NCI-H1105 (cell line): Measurements from ENCODE around the gene TMEM167B.
"Not testable (repeated sequence)": the region's sequence is repeated elsewhere in the genome, so short reads cannot be mapped to it uniquely, and the experiment has no call there.

Source experiments
- DNase-seq: peaks from one replicate; lab custom pipeline; 2025; lab: John Stamatoyannopoulos, UW

TMEM167B gene

GRCh38 chr1:109090196-109091077 lies at the start of gene TMEM167B:
TMEM167B (plus strand) TSS chr1:109090764; CDS start chr1:109090873, 109 bp downstream.
- DNase-seq = peak; percentile 90

GRCh38 chr1:109040989-109041620 lies 49.5 kb upstream of the TMEM167B start:
- DNase-seq = peak; percentile 59

GRCh38 chr1:109041621-109042468 lies 48.7 kb upstream of the TMEM167B start, which contains the start of gene WDR47:
WDR47 (minus strand) TSS chr1:109042102; CDS start chr1:109023512, 18,590 bp downstream.
- DNase-seq = peak; percentile 97

GRCh38 chr1:109045595-109045994 lies 45.0 kb upstream of the TMEM167B start:
- no peak for DNase-seq

- DNase-seq = no peak
These were observed 43.9 kb upstream of the TMEM167B start for GRCh38 chr1:109046671-109047070.

GRCh38 chr1:109047339-109047738 lies 43.2 kb upstream of the TMEM167B start:
- no peak for DNase-seq

- no peak for DNase-seq
These were observed 42.2 kb upstream of the TMEM167B start for GRCh38 chr1:109048335-109048734.

GRCh38 chr1:109050228-109050995 lies 40.2 kb upstream of the TMEM167B start:
- no peak for DNase-seq

- not testable (repeated sequence) for DNase-seq
These were observed 38.4 kb upstream of the TMEM167B start for GRCh38 chr1:109052145-109052544.

- DNase-seq = no peak
These were observed 34.5 kb upstream of the TMEM167B start for GRCh38 chr1:109056064-109056463.

GRCh38 chr1:109059026-109059425 lies 31.5 kb upstream of the TMEM167B start:
- no peak for DNase-seq

- no peak for DNase-seq
These were observed 29.9 kb upstream of the TMEM167B start for GRCh38 chr1:109060707-109061106.

- DNase-seq = no peak
These were observed 29.4 kb upstream of the TMEM167B start for GRCh38 chr1:109061183-109061582.

- DNase-seq = no peak
These were observed 25.4 kb upstream of the TMEM167B start for GRCh38 chr1:109065137-109065536.

- DNase-seq = no peak
These were observed 22.7 kb upstream of the TMEM167B start for GRCh38 chr1:109067883-109068282.

GRCh38 chr1:109069294-109069693 lies 21.3 kb upstream of the TMEM167B start:
- no peak for DNase-seq

GRCh38 chr1:109075531-109076490 lies 14.8 kb upstream of the TMEM167B start, which contains the start of gene TAF13:
TAF13 (minus strand) TSS chr1:109076003; CDS start chr1:109075947, 56 bp downstream.
- peak; percentile 91 for DNase-seq

GRCh38 chr1:109078317-109078716 lies 12.2 kb upstream of the TMEM167B start:
- no peak for DNase-seq

GRCh38 chr1:109079240-109079622 lies 11.3 kb upstream of the TMEM167B start:
- no peak for DNase-seq

- DNase-seq = no peak
These were observed 10.0 kb upstream of the TMEM167B start for GRCh38 chr1:109080441-109081082.
